ENCODE results near the gene PHLPP1.
A peak's percentile ranks its signal among the peaks of the same experiment; 100 is the strongest.
"Not testable (repeated sequence)": the region's sequence is repeated elsewhere in the genome, so short reads cannot be mapped to it uniquely, and the experiment has no call there.

The PHLPP1 gene

GRCh38 chr18:62697636-62698035 lies 17.7 kb upstream of the PHLPP1 start:
- no peak for ATAC-seq (ENCODE audit: low read depth)

GRCh38 chr18:62702259-62702658 lies 13.1 kb upstream of the PHLPP1 start:
- Histone ChIP-seq H3K27ac (ENCODE audit: poor library complexity, severe bottlenecking) (no peak overlapping the region), H3K4me1 (ENCODE audit: insufficient read depth, poor library complexity, severe bottlenecking) (no peaks in the 10 kb centered on the region), H3K4me3 (ENCODE audit: severe bottlenecking) (no peak overlapping the region), H3K36me3 (ENCODE audit: low read depth) (no peaks in the 10 kb centered on the region), H3K27me3 (ENCODE audit: insufficient read depth, poor library complexity, severe bottlenecking) (no peaks in the 10 kb centered on the region), H3K9me3 (ENCODE audit: severe bottlenecking) (no peaks in the 10 kb centered on the region)
- ATAC-seq (ENCODE audit: low read depth), result no peak
- no peak for DNase-seq (ENCODE audit: low spot score)
- TF ChIP-seq CTCF (IDR thresholded peaks at IDR 0.05; ENCODE audit: poor library complexity, severe bottlenecking), result no peak

More at GRCh38 chr18:62697636-62698035, 17.7 kb upstream of the PHLPP1 start:
- no peak for DNase-seq (ENCODE audit: low spot score)
- H3K36me3 ChIP-seq (ENCODE audit: low read depth), result no peaks in the 10 kb centered on the region
- no peak for TF ChIP-seq CTCF (IDR thresholded peaks at IDR 0.05; ENCODE audit: poor library complexity, severe bottlenecking)
- H3K4me1 ChIP-seq (ENCODE audit: insufficient read depth, poor library complexity, severe bottlenecking), result no peaks in the 10 kb centered on the region
- no peak overlapping the region for H3K27ac ChIP-seq (ENCODE audit: poor library complexity, severe bottlenecking)
- H3K9me3 ChIP-seq (ENCODE audit: severe bottlenecking), result no peaks in the 10 kb centered on the region
- no peak overlapping the region for H3K4me3 ChIP-seq (ENCODE audit: severe bottlenecking)
- no peaks in the 10 kb centered on the region for H3K27me3 ChIP-seq (ENCODE audit: insufficient read depth, poor library complexity, severe bottlenecking)

GRCh38 chr18:62706879-62707278 lies 8.5 kb upstream of the PHLPP1 start:
- H3K27me3 ChIP-seq (ENCODE audit: insufficient read depth, poor library complexity, severe bottlenecking); H3K36me3 ChIP-seq (ENCODE audit: low read depth); H3K27ac ChIP-seq (ENCODE audit: poor library complexity, severe bottlenecking); H3K4me1 ChIP-seq (ENCODE audit: insufficient read depth, poor library complexity, severe bottlenecking); DNase-seq (ENCODE audit: low spot score); H3K4me3 ChIP-seq (ENCODE audit: severe bottlenecking); H3K9me3 ChIP-seq (ENCODE audit: severe bottlenecking); ATAC-seq (ENCODE audit: low read depth): not testable (repeated sequence)

- not testable (repeated sequence) for ATAC-seq (ENCODE audit: low read depth); H3K4me3 ChIP-seq (ENCODE audit: severe bottlenecking); DNase-seq (ENCODE audit: low spot score); H3K4me1 ChIP-seq (ENCODE audit: insufficient read depth, poor library complexity, severe bottlenecking); H3K27me3 ChIP-seq (ENCODE audit: insufficient read depth, poor library complexity, severe bottlenecking); H3K36me3 ChIP-seq (ENCODE audit: low read depth); H3K9me3 ChIP-seq (ENCODE audit: severe bottlenecking); H3K27ac ChIP-seq (ENCODE audit: poor library complexity, severe bottlenecking)
These were observed 5.4 kb upstream of the PHLPP1 start for GRCh38 chr18:62709908-62710307.

- no peaks in the 10 kb centered on the region for H3K4me1 ChIP-seq (ENCODE audit: insufficient read depth, poor library complexity, severe bottlenecking)
- DNase-seq (ENCODE audit: low spot score) (no peak), ATAC-seq (ENCODE audit: low read depth) (no peak)
- no peak overlapping the region for H3K4me3 ChIP-seq (ENCODE audit: severe bottlenecking)
- H3K36me3 ChIP-seq (ENCODE audit: low read depth), result no peaks in the 10 kb centered on the region
- peak; percentile 4 for TF ChIP-seq CTCF (IDR thresholded peaks at IDR 0.05; ENCODE audit: poor library complexity, severe bottlenecking)
- H3K27me3 ChIP-seq (ENCODE audit: insufficient read depth, poor library complexity, severe bottlenecking), result no peaks in the 10 kb centered on the region
- no peaks in the 10 kb centered on the region for H3K9me3 ChIP-seq (ENCODE audit: severe bottlenecking)
- H3K27ac ChIP-seq (ENCODE audit: poor library complexity, severe bottlenecking), result no peak overlapping the region
These were observed 4.9 kb upstream of the PHLPP1 start for GRCh38 chr18:62710417-62710816.

GRCh38 chr18:62711781-62712180 lies 3.6 kb upstream of the PHLPP1 start:
- Histone ChIP-seq H3K4me1 (ENCODE audit: insufficient read depth, poor library complexity, severe bottlenecking) (no peaks in the 10 kb centered on the region), H3K27me3 (ENCODE audit: insufficient read depth, poor library complexity, severe bottlenecking) (no peaks in the 10 kb centered on the region), H3K4me3 (ENCODE audit: severe bottlenecking) (no peak overlapping the region), H3K36me3 (ENCODE audit: low read depth) (no peaks in the 10 kb centered on the region), H3K27ac (ENCODE audit: poor library complexity, severe bottlenecking) (no peak overlapping the region), H3K9me3 (ENCODE audit: severe bottlenecking) (no peaks in the 10 kb centered on the region)
- TF ChIP-seq CTCF (IDR thresholded peaks at IDR 0.05; ENCODE audit: poor library complexity, severe bottlenecking), result no peak
- no peak for ATAC-seq (ENCODE audit: low read depth)
- no peak for DNase-seq (ENCODE audit: low spot score)
